Lower lobe of right lung (tissue), 2 donors: Measurements from ENCODE around the gene ERAP2. TPM values are rescaled to one million over a fixed set of nuclear protein-coding genes. Genes with fewer than 3 reads are reported as not detected.
"Not testable (repeated sequence)": the region's sequence is repeated elsewhere in the genome, so short reads cannot be mapped to it uniquely, and the experiment has no call there.

Experiments
- ATAC-seq, 2 donors: fragments of 200-7000 bp; cut with Tn5 transposase; one replicate each; pipeline ENCODE4 v1.9.1; 2020 to 2022; ENCODE audit warnings: mild to moderate bottlenecking in 2 of 2, moderate library complexity in 2 of 2
- DNase-seq: peaks from one replicate; pipeline ENCODE4 v3.0.0-alpha.2; 2020
- H3K27ac ChIP-seq: fragments of 200-600 bp; one replicate; pipeline ENCODE4 v1.8.0; 2022
- H3K27me3 ChIP-seq: fragments of 200-600 bp; one replicate; pipeline ENCODE4 v1.8.0; 2022; ENCODE audit warnings: low read depth
- H3K36me3 ChIP-seq: fragments of 200-600 bp; one replicate; pipeline ENCODE4 v1.8.0; 2022; ENCODE audit warnings: mild to moderate bottlenecking
- H3K4me1 ChIP-seq: fragments of 200-600 bp; one replicate; pipeline ENCODE4 v1.8.0; 2022
- H3K4me3 ChIP-seq: fragments of 200-600 bp; one replicate; pipeline ENCODE4 v1.8.0; 2022; ENCODE audit warnings: mild to moderate bottlenecking
- H3K9me3 ChIP-seq: fragments of 200-600 bp; one replicate; pipeline ENCODE4 v1.8.0; 2022
- intact Hi-C: fragments of 100-400 bp; cut with DNase I; formaldehyde crosslinking; loops from one replicate; pipeline ENCODE4 v1.11.0; 2022
- total RNA-seq: library from RNA; stranded (reverse); fragmentation: NEBNext Ultra II Directional; extraction: Animal tissue kit (Norgen Biotek cat#: 25700); gene quantifications from one replicate; pipeline ENCODE4 v1.2.1, GENCODE V29; 2021
- TF ChIP-seq, protein P1 (sequence below): fragments of 200-600 bp; IDR thresholded peaks from one replicate; pipeline ENCODE4 v1.8.0; 2022; ENCODE audit warnings: antibody characterized with exemption, mild to moderate bottlenecking
- donor health status: DM: no; HTN: yes; CAD: no; lungs with severe emphysema.

ERAP2 gene
- total RNA-seq, 1 donor from 2014 or later, result 32.1 TPM

DNA sequence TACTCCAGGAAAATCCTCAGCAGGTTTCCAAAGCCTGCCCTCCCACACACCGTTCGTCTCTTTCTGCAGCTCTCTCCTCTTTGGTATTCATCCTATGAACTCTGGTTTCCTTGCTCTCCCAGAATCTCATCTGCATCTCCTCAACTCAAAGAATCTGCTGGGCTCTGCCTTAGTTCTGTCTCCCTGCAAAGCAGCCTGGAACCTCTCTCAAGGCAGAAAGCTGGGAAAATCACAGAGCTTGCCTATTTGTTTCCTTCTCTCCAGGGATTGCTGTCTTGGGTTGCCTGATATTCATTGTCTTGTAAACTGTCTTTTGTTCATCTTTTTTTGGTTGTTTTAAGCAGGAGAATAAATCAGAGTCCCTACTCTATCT lies 5.3 kb upstream of the ERAP2 start:
- intact Hi-C loops, result loop anchor here (10.0 kb wide), 2 partner anchors 116 to 294 kb away; no protein-coding TSS in a partner anchor
- no peak for ATAC-seq
- Histone ChIP-seq H3K4me1 (no peaks in the 10 kb centered on the region), H3K36me3 (no peaks in the 10 kb centered on the region), H3K27me3 (no peaks in the 10 kb centered on the region), H3K4me3 (no peak overlapping the region), H3K9me3 (no peaks in the 10 kb centered on the region), H3K27ac (no peak overlapping the region)
- TF ChIP-seq, protein P1, sequence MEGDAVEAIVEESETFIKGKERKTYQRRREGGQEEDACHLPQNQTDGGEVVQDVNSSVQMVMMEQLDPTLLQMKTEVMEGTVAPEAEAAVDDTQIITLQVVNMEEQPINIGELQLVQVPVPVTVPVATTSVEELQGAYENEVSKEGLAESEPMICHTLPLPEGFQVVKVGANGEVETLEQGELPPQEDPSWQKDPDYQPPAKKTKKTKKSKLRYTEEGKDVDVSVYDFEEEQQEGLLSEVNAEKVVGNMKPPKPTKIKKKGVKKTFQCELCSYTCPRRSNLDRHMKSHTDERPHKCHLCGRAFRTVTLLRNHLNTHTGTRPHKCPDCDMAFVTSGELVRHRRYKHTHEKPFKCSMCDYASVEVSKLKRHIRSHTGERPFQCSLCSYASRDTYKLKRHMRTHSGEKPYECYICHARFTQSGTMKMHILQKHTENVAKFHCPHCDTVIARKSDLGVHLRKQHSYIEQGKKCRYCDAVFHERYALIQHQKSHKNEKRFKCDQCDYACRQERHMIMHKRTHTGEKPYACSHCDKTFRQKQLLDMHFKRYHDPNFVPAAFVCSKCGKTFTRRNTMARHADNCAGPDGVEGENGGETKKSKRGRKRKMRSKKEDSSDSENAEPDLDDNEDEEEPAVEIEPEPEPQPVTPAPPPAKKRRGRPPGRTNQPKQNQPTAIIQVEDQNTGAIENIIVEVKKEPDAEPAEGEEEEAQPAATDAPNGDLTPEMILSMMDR, result no peak
- no peak for DNase-seq

GRCh38 chr5:96871686-96872085 lies 4.6 kb upstream of the ERAP2 start:
- H3K27ac ChIP-seq, result no peak overlapping the region
- TF ChIP-seq, protein P1, result no peak
- intact Hi-C loops, result loop anchor here (10.0 kb wide), 2 partner anchors 117 to 293 kb away; no protein-coding TSS in a partner anchor
- no peaks in the 10 kb centered on the region for H3K9me3 ChIP-seq
- H3K27me3 ChIP-seq, result no peaks in the 10 kb centered on the region
- DNase-seq (no peak), ATAC-seq (no peak)
- no peaks in the 10 kb centered on the region for H3K36me3 ChIP-seq
- no peaks in the 10 kb centered on the region for H3K4me1 ChIP-seq
- H3K4me3 ChIP-seq, result no peak overlapping the region

DNA sequence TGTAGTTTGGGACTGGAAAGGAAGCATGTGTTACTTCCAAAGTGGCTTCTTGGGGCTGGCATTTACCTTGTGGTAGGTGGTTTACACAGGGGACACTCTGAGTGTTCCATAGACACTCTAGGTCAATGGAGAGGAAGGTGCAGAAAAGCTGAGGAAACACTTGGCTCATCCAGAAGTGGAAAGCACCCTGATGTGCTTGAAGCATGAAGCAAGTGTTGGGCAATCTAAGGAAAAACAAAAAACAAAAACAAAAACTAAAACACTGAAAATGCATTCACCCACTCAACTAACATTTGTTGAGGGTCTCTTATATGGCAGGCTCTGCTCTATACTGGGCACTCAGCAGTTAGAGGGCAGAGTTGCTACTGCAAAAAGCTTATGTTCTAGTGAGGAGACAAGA lies 2.9 kb upstream of the ERAP2 start:
- Histone ChIP-seq H3K4me1 (peaks cover 12% of the 10 kb centered on the region), H3K27me3 (no peaks in the 10 kb centered on the region), H3K4me3 (no peak overlapping the region), H3K27ac (no peak overlapping the region), H3K9me3 (no peaks in the 10 kb centered on the region), H3K36me3 (no peaks in the 10 kb centered on the region)
- DNase-seq, result no peak
- TF ChIP-seq, protein P1, result no peak
- intact Hi-C loops, result loop anchor here (10.0 kb wide), 2 partner anchors 119 to 291 kb away; no protein-coding TSS in a partner anchor
- ATAC-seq, result no peak

DNA sequence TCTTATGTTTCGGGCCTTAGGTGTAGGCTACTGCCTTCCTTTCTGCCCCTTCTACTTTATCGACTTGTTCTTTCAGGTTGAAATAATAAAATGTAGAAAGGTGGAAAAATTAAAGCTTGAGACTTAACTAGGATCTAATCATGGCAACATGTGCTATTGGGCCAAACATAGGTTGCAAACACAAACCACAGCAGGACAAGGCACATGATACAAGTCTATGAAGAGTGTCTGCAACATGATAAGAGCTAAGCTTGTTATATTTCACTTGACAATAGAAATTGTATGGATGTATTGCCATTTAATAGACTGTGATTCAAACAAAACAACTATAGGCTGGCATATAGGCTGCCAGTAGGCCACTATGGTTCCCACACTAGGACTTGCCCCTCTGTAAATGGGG lies 1.7 kb upstream of the ERAP2 start:
- DNase-seq, result no peak
- Histone ChIP-seq H3K9me3 (no peaks in the 10 kb centered on the region), H3K36me3 (no peaks in the 10 kb centered on the region), H3K4me3 (no peak overlapping the region), H3K27ac (no peak overlapping the region), H3K4me1 (peaks cover 21% of the 10 kb centered on the region), H3K27me3 (no peaks in the 10 kb centered on the region)
- ATAC-seq, result no peak
- TF ChIP-seq, protein P1, result no peak
- intact Hi-C loops, result loop anchor here (10.0 kb wide), 2 partner anchors 120 to 290 kb away; no protein-coding TSS in a partner anchor

DNA sequence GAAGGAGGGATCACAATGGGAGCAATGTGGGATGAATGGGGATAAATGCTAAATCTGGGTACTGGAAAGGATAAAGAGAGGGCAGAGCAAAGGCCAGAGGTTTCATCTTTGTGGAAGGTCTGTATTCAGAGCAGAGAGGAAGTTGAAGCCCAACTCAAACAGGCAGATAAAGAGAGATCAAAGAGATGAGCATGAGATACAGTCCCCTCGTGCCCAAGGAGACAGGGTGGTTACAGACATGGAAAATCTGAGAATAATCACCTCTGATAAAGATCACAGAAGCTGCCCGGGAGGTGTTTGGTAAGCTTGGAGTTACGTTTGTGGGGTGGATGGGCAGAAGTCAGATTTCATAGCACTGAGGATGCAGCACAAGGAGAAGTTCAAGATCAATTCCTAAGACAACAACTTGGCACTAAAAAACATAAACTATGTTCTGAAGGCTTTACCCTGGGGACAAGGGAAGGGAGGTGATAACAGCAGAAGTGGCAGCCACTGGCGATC lies 459 bp upstream of the ERAP2 start:
- peaks cover 2% of the 10 kb centered on the region for H3K36me3 ChIP-seq
- intact Hi-C loops, result loop anchor here (10.0 kb wide), 2 partner anchors 121 to 289 kb away; no protein-coding TSS in a partner anchor
- TF ChIP-seq, protein P1, result no peak

DNA sequence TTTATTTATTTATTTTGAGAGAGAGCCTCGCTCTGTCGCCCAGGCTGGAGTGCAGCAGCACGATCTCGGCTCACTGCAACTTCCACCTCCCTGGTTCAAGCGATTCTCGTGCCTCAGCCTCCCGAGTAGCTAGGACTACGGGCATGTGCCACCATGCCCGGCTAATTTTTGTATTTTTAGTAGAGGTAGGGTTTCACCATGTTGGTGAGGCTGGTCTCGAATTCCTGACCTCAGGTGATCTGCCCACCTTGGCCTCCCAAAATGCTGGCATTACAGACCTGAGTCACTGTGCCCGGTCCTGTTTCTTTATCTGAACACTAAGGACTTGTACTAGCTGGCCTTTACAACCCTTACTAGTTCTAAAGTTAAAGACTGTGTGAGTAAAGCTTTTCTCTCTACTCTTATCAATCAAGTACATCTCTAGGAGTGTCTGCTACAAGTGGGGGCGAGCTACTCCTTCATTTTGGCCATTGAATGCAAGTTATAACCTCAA lies 723 bp downstream of the ERAP2 start:
- peak overlapping the region; percentile 87 for H3K27ac ChIP-seq
- H3K9me3 ChIP-seq, H3K36me3 ChIP-seq, DNase-seq, H3K27me3 ChIP-seq: not testable (repeated sequence)
- peak in 1 of 2 donors; percentile 63 for ATAC-seq
- peaks cover 44% of the 10 kb centered on the region for H3K4me1 ChIP-seq
- intact Hi-C loops, result loop anchor here (10.0 kb wide), 2 partner anchors 122 to 288 kb away; no protein-coding TSS in a partner anchor
- H3K4me3 ChIP-seq, result peak overlapping the region; percentile 70

More for the DNA sequence above, 459 bp upstream of the ERAP2 start:
- no peaks in the 10 kb centered on the region for H3K9me3 ChIP-seq
- H3K27me3 ChIP-seq, result no peaks in the 10 kb centered on the region
- DNase-seq (no peak), ATAC-seq (peak; percentile 21 to 41)
- H3K4me3 ChIP-seq, result peak overlapping the region; percentile 70
- H3K27ac ChIP-seq, result peak overlapping the region; percentile 87
- peaks cover 32% of the 10 kb centered on the region for H3K4me1 ChIP-seq
